IMR-90 (cell line): ENCODE data around the gene HOXD9. TPM values are rescaled to one million over a fixed set of nuclear protein-coding genes. Genes with fewer than 3 reads are reported as not detected.

Source experiments
- ATAC-seq: fragments of 200-7000 bp; cut with Tn5 transposase; 2 replicates; pipeline ENCODE4 v1.9.1; 2020; ENCODE audit warnings: low read depth, mild to moderate bottlenecking, moderate library complexity
- BruUV-seq: library from RNA; stranded (reverse); fragments of 400-500 nt; replicated peaks from 2 replicates; lab custom pipeline; 2021; lab: Mats Ljungman, UMichigan
- CTCF ChIA-PET: fragments of 300-600 bp; formaldehyde crosslinking; extraction: SDS; loops from one replicate; lab custom pipeline; 2021; ENCODE audit warnings: antibody characterized with exemption; lab: Yijun Ruan, JAX
- POLR2A ChIA-PET: fragments of 300-600 bp; sonication (Branson Sonifier 250); formaldehyde crosslinking; loops from one replicate; lab custom pipeline; 2022; ENCODE audit warnings: antibody characterized with exemption; ENCODE audit not compliant: unreplicated experiment; lab: Charles Lee
- DNase-seq: peaks from one replicate; pipeline ENCODE4 v3.0.0; 2013
- H2AFZ ChIP-seq: replicated peaks from 2 replicates; pipeline ENCODE3; 2013; ENCODE audit warnings: low read length, mild to moderate bottlenecking; ENCODE audit not compliant: poor library complexity
- H2AK5ac ChIP-seq: 2 replicates; pipeline ENCODE4 v1.6.1; 2013; ENCODE audit warnings: low read depth, low read length, inconsistent platforms
- H2AK9ac ChIP-seq: replicated peaks from 2 replicates; pipeline ENCODE3; 2013; ENCODE audit warnings: mild to moderate bottlenecking, low read depth, low read length, moderate library complexity; ENCODE audit not compliant: poor library complexity
- H2BK120ac ChIP-seq: 2 replicates; pipeline ENCODE4 v1.6.1; 2013; ENCODE audit warnings: low read depth, low read length, inconsistent platforms
- H2BK15ac ChIP-seq: 3 replicates; pipeline ENCODE4 v1.6.1; 2013; ENCODE audit warnings: low read depth, low read length, inconsistent platforms
- H2BK20ac ChIP-seq: 2 replicates; pipeline ENCODE4 v1.6.1; 2013; ENCODE audit warnings: low read depth, mild to moderate bottlenecking, inconsistent platforms, low read length, moderate library complexity
- H2BK5ac ChIP-seq: 2 replicates; pipeline ENCODE4 v1.6.1; 2013; ENCODE audit warnings: mild to moderate bottlenecking, low read depth, low read length, inconsistent platforms; ENCODE audit not compliant: poor library complexity, severe bottlenecking
- H3K14ac ChIP-seq: replicated peaks from 2 replicates; pipeline ENCODE4 v1.6.1; 2013; ENCODE audit warnings: low read depth, low read length, inconsistent platforms
- H3K18ac ChIP-seq: 2 replicates; pipeline ENCODE4 v1.6.1; 2013; ENCODE audit warnings: low read depth, low read length, control low read depth
- H3K23ac ChIP-seq: 2 replicates; pipeline ENCODE4 v1.6.1; 2013; ENCODE audit warnings: low read depth, low read length, inconsistent platforms
- H3K27ac ChIP-seq: 2 replicates; pipeline ENCODE4 v1.5.1; 2013; ENCODE audit warnings: mild to moderate bottlenecking, control low read depth, low read length; ENCODE audit not compliant: insufficient read depth
- H3K27me3 ChIP-seq: 2 replicates; pipeline ENCODE4 v1.6.1; 2013; ENCODE audit warnings: low read length; ENCODE audit not compliant: control insufficient read depth, insufficient read depth
- H3K36me3 ChIP-seq: 2 replicates; pipeline ENCODE4 v1.6.1; 2013; ENCODE audit warnings: low read length, mixed read lengths; ENCODE audit not compliant: control insufficient read depth, insufficient read depth
- H3K4ac ChIP-seq: 2 replicates; pipeline ENCODE4 v1.6.1; 2013; ENCODE audit warnings: low read depth, low read length, inconsistent platforms
- H3K4me1 ChIP-seq: 2 replicates; pipeline ENCODE4 v1.6.1; 2013; ENCODE audit warnings: low read length, mixed read lengths; ENCODE audit not compliant: control insufficient read depth, insufficient read depth
- H3K4me2 ChIP-seq: 2 replicates; pipeline ENCODE4 v1.6.1; 2013; ENCODE audit warnings: low read depth, mild to moderate bottlenecking, control low read depth, low read length, moderate library complexity
- H3K4me3 ChIP-seq: 2 replicates; pipeline ENCODE4 v1.5.1; 2013; ENCODE audit warnings: low read depth, mild to moderate bottlenecking, control low read depth, low read length, moderate library complexity; ENCODE audit not compliant: insufficient read depth
- H3K56ac ChIP-seq: 2 replicates; pipeline ENCODE4 v1.6.1; 2013; ENCODE audit warnings: low read length, inconsistent platforms; ENCODE audit not compliant: insufficient read depth; ENCODE audit errors: extremely low read depth
- H3K79me1 ChIP-seq, 2 experiments: 2 replicates each; pipeline ENCODE4 v1.6.1; 2013; ENCODE audit warnings: low read length in 2 of 2, inconsistent platforms in 1 of 2, low read depth in 1 of 2
- H3K9ac ChIP-seq: 2 replicates; pipeline ENCODE4 v1.6.1; 2013; ENCODE audit warnings: low read depth, low read length, control low read depth
- H3K9me1 ChIP-seq: 2 replicates; pipeline ENCODE4 v1.6.1; 2013; ENCODE audit warnings: low read length, inconsistent platforms; ENCODE audit not compliant: insufficient read depth
- H3K9me3 ChIP-seq: 2 replicates; pipeline ENCODE4 v1.6.1; 2013; ENCODE audit warnings: low read length; ENCODE audit not compliant: control insufficient read depth, insufficient read depth
- H4K20me1 ChIP-seq: 2 replicates; pipeline ENCODE4 v1.6.1; 2013; ENCODE audit warnings: low read length, inconsistent platforms; ENCODE audit not compliant: insufficient read depth
- H4K5ac ChIP-seq: 2 replicates; pipeline ENCODE4 v1.6.1; 2013; ENCODE audit warnings: mild to moderate bottlenecking, low read depth, low read length, control low read depth
- H4K8ac ChIP-seq, 2 experiments: 2 replicates each; pipeline ENCODE4 v1.6.1; 2013; ENCODE audit warnings: low read depth in 2 of 2, low read length in 2 of 2, control low read depth in 1 of 2, inconsistent platforms in 1 of 2
- H4K91ac ChIP-seq: 2 replicates; pipeline ENCODE4 v1.6.1; 2013; ENCODE audit warnings: low read depth, low read length, inconsistent platforms; ENCODE audit not compliant: insufficient read depth
- CEBPB ChIP-seq: IDR thresholded peaks from 2 replicates; pipeline ENCODE4 v1.6.1; 2012; ENCODE audit warnings: low read depth, low read length, improper control_type of control experiment
- CHD1 ChIP-seq: IDR thresholded peaks from 2 replicates; pipeline ENCODE4 v1.6.1; 2012; ENCODE audit warnings: low read depth, low read length, improper control_type of control experiment
- MAFK ChIP-seq: IDR thresholded peaks from 2 replicates; pipeline ENCODE4 v1.6.1; 2012; ENCODE audit warnings: low read depth, low read length, improper control_type of control experiment
- POLR2A ChIP-seq: IDR thresholded peaks from 2 replicates; pipeline ENCODE4 v1.6.1; 2012; ENCODE audit warnings: mild to moderate bottlenecking, low read depth, low read length
- RCOR1 ChIP-seq: IDR thresholded peaks from 2 replicates; pipeline ENCODE4 v1.6.1; 2012; ENCODE audit warnings: mild to moderate bottlenecking, low read length, improper control_type of control experiment; ENCODE audit not compliant: insufficient replicate concordance
- RFX5 ChIP-seq: IDR thresholded peaks from 2 replicates; pipeline ENCODE4 v1.8.0; 2012; ENCODE audit warnings: low read depth, mild to moderate bottlenecking, low read length, moderate library complexity
- WGBS, 2 experiments: methylation state at CpG; one replicate each; pipeline versions ENCODE4 v1.1.5 to v1.1.7; 2013; ENCODE audit warnings: missing lambda C conversion rate in 2 of 2; ENCODE audit not compliant: insufficient read length in 1 of 2; ENCODE audit errors: extremely low coverage in 2 of 2; 5-methylcytosine and 5-hydroxymethylcytosine counted together
- dilution Hi-C: fragments of 300-500 bp; cut with HindIII; formaldehyde crosslinking; loops from one replicate; pipeline ENCODE4 v1.14.3; 2018; ENCODE audit warnings: low sequenced_read_pairs; ENCODE audit not compliant: unreplicated experiment
- in situ Hi-C: fragments of 300-500 bp; cut with MboI; formaldehyde crosslinking; loops from 3 replicates; pipeline ENCODE4 v1.14.3; 2019; ENCODE audit warnings: low sequenced_read_pairs, inconsistent platforms, mixed read lengths
- intact Hi-C: fragments of 100-400 bp; cut with micrococcal nuclease; formaldehyde crosslinking; loops from 2 replicates; pipeline ENCODE4 v1.10.0; 2022
- polyA plus RNA-seq, 3 experiments: library from polyadenylated mRNA; depleted of rRNA; stranded (reverse); fragments of >200 nt; gene quantifications; 2 replicates each; pipeline ENCODE4 v1.2.3, GENCODE V29; 2012; ENCODE audit warnings: low replicate concordance in 1 of 3
- total RNA-seq: library from RNA; depleted of rRNA; stranded (reverse); fragments of >200 nt; gene quantifications from 2 replicates; pipeline ENCODE4 v1.2.3, GENCODE V29; 2012

HOXD9 gene
- total and polyA plus RNA-seq, 2 of the 4 experiments (the other 2 are of a cell fraction) = not detected

- Histone ChIP-seq H2BK120ac (no peak overlapping the region), H3K79me1 (no peaks in the 10 kb centered on the region), H4K8ac (no peak overlapping the region), H2BK20ac (no peak overlapping the region), H3K14ac (no peak overlapping the region), H3K4me1 (peaks cover 3% of the 10 kb centered on the region; the same call in 1 of the 2 replicates), H3K9me3 (peaks cover 1% of the 10 kb centered on the region; the same call in 1 of the 2 replicates), H3K23ac (no peak overlapping the region), H3K36me3 (no peaks in the 10 kb centered on the region), H3K4me3 (no peak overlapping the region), H3K4ac (no peak overlapping the region), H2AK9ac (no peak overlapping the region), H2AK5ac (no peak overlapping the region), H3K18ac (no peak overlapping the region), H3K56ac (no peak overlapping the region), H3K9ac (no peak overlapping the region), H3K27ac (no peak overlapping the region), H3K27me3 (peaks cover 95% of the 10 kb centered on the region), H2BK5ac (no peak overlapping the region), H4K5ac (no peak overlapping the region), H2AFZ (no peak overlapping the region), H3K4me2 (no peak overlapping the region), H4K91ac (no peak overlapping the region), H2BK15ac (no peak overlapping the region), H4K20me1 (no peaks in the 10 kb centered on the region), H3K9me1 (no peaks in the 10 kb centered on the region)
- ChIA-PET CTCF (no interaction called here), POLR2A (no interaction called here)
- in situ Hi-C loops = no loop called here
- dilution Hi-C loops = no loop called here
- DNase-seq = no peak
- TF ChIP-seq CHD1 (no peak), RFX5 (no peak), POLR2A (no peak), RCOR1 (no peak), CEBPB (no peak), MAFK (no peak)
- BruUV-seq = no TSS peak
- intact Hi-C loops = no loop called here
- 11% methylated on average over 22 of the region's 28 CpGs; no CpG with 5 or more reads in 1 of the 2 experiments for WGBS, 2 experiments
- ATAC-seq = no peak
Measured at GRCh38 chr2:176100547-176101140, 21.9 kb upstream of the HOXD9 start.
